HCT116 (cell line): ENCODE results near the gene CORO2B. TPM values are rescaled to one million over a fixed set of nuclear protein-coding genes. Genes with fewer than 3 reads are reported as not detected.

Experiments used
- ATAC-seq: fragments of 200-7000 bp; cut with Tn5 transposase; 2 replicates; pipeline ENCODE4 v1.9.1; 2020; ENCODE audit warnings: mild to moderate bottlenecking, moderate library complexity
- BruUV-seq: library from RNA; stranded (reverse); fragments of 400-500 nt; replicated peaks from 2 replicates; lab custom pipeline; 2021; lab: Mats Ljungman, UMichigan
- CTCF ChIA-PET: fragments of 300-600 bp; sonication (Branson Sonifier 250); formaldehyde crosslinking; loops from one replicate; lab custom pipeline; 2021; ENCODE audit warnings: antibody characterized with exemption; lab: Charles Lee
- POLR2A ChIA-PET: fragments of 300-600, 350-600 bp; sonication (Branson Sonifier 250); formaldehyde crosslinking; loops from one replicate; lab custom pipeline; 2021; ENCODE audit warnings: antibody characterized with exemption; lab: Charles Lee
- RAD21 ChIA-PET, 2 experiments: fragments of 300-600 bp; sonication (Branson Sonifier 250); formaldehyde crosslinking; loops; one replicate each; lab custom pipeline; 2023; ENCODE audit warnings: low total read pairs in 2 of 2; ENCODE audit not compliant: uncharacterized antibody in 2 of 2, unreplicated experiment in 2 of 2, low non-redundant PET in 1 of 2; lab: Charles Lee
- DNase-seq: peaks from one replicate; pipeline ENCODE4 v3.0.0-alpha.2; 2010; ENCODE audit warnings: low read depth, low spot score
- H2AFZ ChIP-seq: fragments of 200-600 bp; shearing (Covaris generic), sonication (generic); 2 replicates; pipeline ENCODE4 v1.6.1; 2017; ENCODE audit warnings: low read depth, mixed run types, mixed read lengths, antibody characterized with exemption, low read length; ENCODE audit not compliant: poor library complexity, severe bottlenecking
- H3K27ac ChIP-seq: 2 replicates; pipeline ENCODE4 v1.5.1; 2012; ENCODE audit warnings: low read depth, low read length
- H3K27me3 ChIP-seq: fragments of 200-600 bp; sonication (generic); 2 replicates; pipeline ENCODE4 v1.6.1; 2016; ENCODE audit warnings: mixed run types, low read length, mixed read lengths; ENCODE audit not compliant: insufficient read depth
- H3K36me3 ChIP-seq, 2 experiments: fragments of 200-500 bp in 1 of 2; fragments of 200-600 bp in 1 of 2; sonication (Bioruptor generic) in 1 of 2; sonication (generic) in 1 of 2; 2 replicates each; pipeline versions ENCODE4 v1.5.1 to v1.6.1; 2014 to 2016; ENCODE audit warnings: low read length in 2 of 2, inconsistent platforms in 1 of 2, mixed read lengths in 1 of 2, mixed run types in 1 of 2; ENCODE audit not compliant: insufficient read depth in 2 of 2, control insufficient read depth in 1 of 2
- H3K4me1 ChIP-seq, 2 experiments: fragments of 200-600 bp in 1 of 2; sonication (generic) in 1 of 2; 2 replicates each; pipeline versions ENCODE4 v1.5.1 to v1.6.1; 2012 to 2017; ENCODE audit warnings: low read length in 2 of 2, inconsistent platforms in 1 of 2, mild to moderate bottlenecking in 1 of 2, mixed read lengths in 1 of 2, mixed run types in 1 of 2, moderate library complexity in 1 of 2; ENCODE audit not compliant: insufficient read depth in 2 of 2, control insufficient read depth in 1 of 2
- H3K4me2 ChIP-seq: fragments of 200-600 bp; sonication (generic); 2 replicates; pipeline ENCODE4 v1.6.1; 2017; ENCODE audit warnings: mixed run types, low read length, mixed read lengths
- H3K4me3 ChIP-seq, 2 experiments: fragments of 200-600 bp in 1 of 2; sonication (generic) in 1 of 2; replicated peaks in 1 of 2; 2 replicates each; pipeline ENCODE4 v1.5.1; 2011 to 2016; ENCODE audit warnings: low read length in 2 of 2, control low read depth in 1 of 2, low read depth in 1 of 2, mild to moderate bottlenecking in 1 of 2, mixed read lengths in 1 of 2, mixed run types in 1 of 2
- H3K79me2 ChIP-seq: fragments of 200-600 bp; sonication (generic); 2 replicates; pipeline ENCODE4 v1.6.1; 2017; ENCODE audit warnings: mild to moderate bottlenecking, mixed run types, low read length, moderate library complexity, mixed read lengths; ENCODE audit not compliant: insufficient read depth
- H3K9ac ChIP-seq: fragments of 200-600 bp; sonication (generic); 2 replicates; pipeline ENCODE4 v1.6.1; 2016; ENCODE audit warnings: low read length, mixed read lengths
- H3K9me2 ChIP-seq: fragments of 200-600 bp; sonication (generic), shearing (Covaris generic); 2 replicates; pipeline ENCODE4 v1.6.1; 2017; ENCODE audit warnings: mixed run types, mild to moderate bottlenecking, moderate library complexity; ENCODE audit not compliant: insufficient read depth
- H3K9me3 ChIP-seq, 2 experiments: fragments of 200-500 bp in 1 of 2; fragments of 200-600 bp in 1 of 2; sonication (Bioruptor generic) in 1 of 2; sonication (generic) in 1 of 2; 2 replicates each; pipeline ENCODE4 v1.6.1; 2014 to 2017; ENCODE audit warnings: low read length in 2 of 2, mixed read lengths in 2 of 2, inconsistent platforms in 1 of 2, low read depth in 1 of 2, mild to moderate bottlenecking in 1 of 2, mixed run types in 1 of 2, moderate library complexity in 1 of 2; ENCODE audit not compliant: control insufficient read depth in 1 of 2, insufficient read depth in 1 of 2
- H4K20me1 ChIP-seq: fragments of 200-600 bp; sonication (generic), shearing (Covaris generic); 2 replicates; pipeline ENCODE4 v1.6.1; 2017; ENCODE audit warnings: mixed run types, mild to moderate bottlenecking, moderate library complexity; ENCODE audit not compliant: insufficient read depth
- ATF3 ChIP-seq: IDR thresholded peaks from 2 replicates; pipeline ENCODE4 v1.6.1; 2012
- CBX3 ChIP-seq: IDR thresholded peaks from 2 replicates; pipeline ENCODE4 v1.6.1; 2012; ENCODE audit warnings: low read depth
- CTCF ChIP-seq, 3 experiments: fragments of 200-600 bp in 1 of 3; sonication (generic) in 1 of 3; IDR thresholded peaks in 2 of 3; conservative IDR thresholded peaks in 1 of 3; 2 replicates each; pipeline ENCODE4 v1.5.1; 2012 to 2017; ENCODE audit warnings: low read depth in 2 of 3, low read length in 2 of 3, antibody characterized with exemption in 1 of 3, borderline replicate concordance in 1 of 3, control low read depth in 1 of 3, mild to moderate bottlenecking in 1 of 3, mixed read lengths in 1 of 3, mixed run types in 1 of 3, moderate library complexity in 1 of 3; ENCODE audit not compliant: insufficient read depth in 1 of 3
- EGR1 ChIP-seq: IDR thresholded peaks from 2 replicates; pipeline ENCODE4 v1.6.1; 2012; ENCODE audit warnings: low read depth
- EZH2 ChIP-seq: fragments of 200-600 bp; sonication (generic); IDR thresholded peaks from 2 replicates; pipeline ENCODE4 v1.6.1; 2017; ENCODE audit warnings: antibody characterized with exemption, mixed run types
- EZH2phosphoT487 ChIP-seq: fragments of 200-600 bp; IDR thresholded peaks from 2 replicates; pipeline ENCODE4 v1.6.1; 2018; ENCODE audit warnings: antibody characterized with exemption, borderline replicate concordance
- FOSL1 ChIP-seq: IDR thresholded peaks from 2 replicates; pipeline ENCODE4 v1.6.1; 2012; ENCODE audit warnings: low read depth
- JUND ChIP-seq: IDR thresholded peaks from 2 replicates; pipeline ENCODE4 v1.6.1; 2012
- POLR2A ChIP-seq: IDR thresholded peaks from 2 replicates; pipeline ENCODE4 v1.7.0; 2011; ENCODE audit warnings: borderline replicate concordance; ENCODE audit not compliant: insufficient read depth, insufficient read length; ENCODE audit errors: extremely low read depth
- POLR2AphosphoS5 ChIP-seq: IDR thresholded peaks from 2 replicates; pipeline ENCODE4 v1.6.1; 2011; ENCODE audit warnings: mild to moderate bottlenecking, low read depth, low read length, moderate library complexity
- REST ChIP-seq: IDR thresholded peaks from 2 replicates; pipeline ENCODE4 v1.6.1; 2012; ENCODE audit warnings: low read depth
- SIN3A ChIP-seq: IDR thresholded peaks from 2 replicates; pipeline ENCODE4 v1.6.1; 2012; ENCODE audit warnings: low read depth
- YY1 ChIP-seq: IDR thresholded peaks from 2 replicates; pipeline ENCODE4 v1.6.1; 2011; ENCODE audit warnings: low read length, low read depth, moderate library complexity, mild to moderate bottlenecking; ENCODE audit not compliant: insufficient replicate concordance; ENCODE audit errors: extremely low read depth
- ZFX ChIP-seq: fragments of 450-650 bp; IDR thresholded peaks from 2 replicates; pipeline ENCODE4 v1.6.1; 2017
- ZNF274 ChIP-seq: fragments of 200-500 bp; sonication (Bioruptor generic); IDR thresholded peaks from 2 replicates; pipeline ENCODE4 v1.6.1; 2014; ENCODE audit warnings: mild to moderate bottlenecking, low read depth, low read length, inconsistent platforms
- intact Hi-C: fragments of 100-400 bp; cut with micrococcal nuclease; formaldehyde crosslinking; loops from 2 replicates; pipeline ENCODE4 v1.10.0; 2022
- total RNA-seq: library from RNA; stranded (reverse); gene quantifications from one replicate; pipeline ENCODE4 v1.2.1, GENCODE V29; 2021; ENCODE audit not compliant: unreplicated experiment

Gene CORO2B
- total RNA-seq, 1 experiment from 2014 or later = 2.8 TPM

- H3K4me1 ChIP-seq = no peaks in the 10 kb centered on the region
- H3K4me2 ChIP-seq = no peak overlapping the region
- H3K79me2 ChIP-seq = no peaks in the 10 kb centered on the region
- peaks cover 11% of the 10 kb centered on the region for H3K27me3 ChIP-seq
- ChIA-PET RAD21 (interaction anchor here in 1 of 2 experiments (2.8 kb wide), 1 partner anchor 121 kb away, joined by 28 read pairs; no protein-coding TSS in a partner anchor), CTCF (interaction anchor here (0.7 to 3.9 kb wide), 4 partner anchors 122 to 372 kb away, joined by 3 to 98 read pairs (median 24); no protein-coding TSS in a partner anchor), POLR2A (no interaction called here)
- H3K27ac ChIP-seq = no peak overlapping the region
- H3K9me3 ChIP-seq = no peaks in the 10 kb centered on the region
- H4K20me1 ChIP-seq = no peaks in the 10 kb centered on the region
- no peak overlapping the region for H2AFZ ChIP-seq
- TF ChIP-seq REST = no peak
- TF ChIP-seq JUND = no peak
- TF ChIP-seq CTCF (IDR thresholded peaks at IDR 0.05 in 2 of 3, conservative IDR thresholded peaks at IDR 0.05 in 1 of 3; ENCODE audit: borderline replicate concordance in 1 of 3, insufficient read depth in 1 of 3, low read depth in 2 of 3, low read length in 2 of 3) = no peak
- TF ChIP-seq ZNF274 = no peak
- TF ChIP-seq EZH2phosphoT487 = no peak
- no peak for TF ChIP-seq EGR1
- TF ChIP-seq EZH2 = no peak
- no peak for TF ChIP-seq POLR2A
- no peak for TF ChIP-seq ZFX
- no peak for TF ChIP-seq ATF3
- TF ChIP-seq SIN3A = no peak
- TF ChIP-seq YY1 = no peak
- no peak for TF ChIP-seq FOSL1
- no peak for TF ChIP-seq CBX3
- TF ChIP-seq POLR2AphosphoS5 = no peak
- TF ChIP-seq, all 23 proteins: peak for 0
- Histone ChIP-seq H3K4me3 (no peak overlapping the region), H3K36me3 (no peaks in the 10 kb centered on the region), H3K9me2 (no peaks in the 10 kb centered on the region), H3K9ac (no peak overlapping the region)
- ATAC-seq (no peak), DNase-seq (no peak)
- BruUV-seq = no TSS peak
- intact Hi-C loops = loop anchor here (5.0 kb wide), 1 partner anchor 180 kb away; no protein-coding TSS in a partner anchor
Observed at GRCh38 chr15:68552344-68552743, 26.4 kb upstream of the CORO2B start.
